HG03378 (cell line): ENCODE results near the gene CDK6.

Experiments used
- ATAC-seq: cut with Tn5 transposase; IDR thresholded peaks from one replicate; pipeline ENCODE4 v1.9.1; 2021; ENCODE audit warnings: mild to moderate bottlenecking, moderate library complexity; ENCODE audit not compliant: unreplicated experiment

The CDK6 gene

DNA sequence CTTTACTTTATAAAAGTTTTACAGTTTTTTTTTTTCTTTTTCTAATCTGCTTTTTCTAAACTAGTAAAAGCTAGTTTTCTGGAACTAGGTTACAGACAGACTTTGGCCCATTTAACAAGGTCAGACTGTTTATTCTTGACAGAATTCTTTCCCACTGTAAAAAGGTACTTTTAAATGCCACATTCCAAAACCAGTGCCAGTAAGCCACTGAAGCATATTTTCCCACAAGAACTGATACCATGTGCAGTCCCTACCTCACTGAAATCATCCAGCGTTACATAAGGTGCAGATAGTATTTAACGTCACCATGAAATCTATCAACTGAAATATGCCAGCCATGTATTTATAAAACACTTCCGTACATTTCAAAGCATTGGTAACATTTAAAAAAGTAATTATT, 121.6 kb downstream of the CDK6 start:
- ATAC-seq: no peak

DNA sequence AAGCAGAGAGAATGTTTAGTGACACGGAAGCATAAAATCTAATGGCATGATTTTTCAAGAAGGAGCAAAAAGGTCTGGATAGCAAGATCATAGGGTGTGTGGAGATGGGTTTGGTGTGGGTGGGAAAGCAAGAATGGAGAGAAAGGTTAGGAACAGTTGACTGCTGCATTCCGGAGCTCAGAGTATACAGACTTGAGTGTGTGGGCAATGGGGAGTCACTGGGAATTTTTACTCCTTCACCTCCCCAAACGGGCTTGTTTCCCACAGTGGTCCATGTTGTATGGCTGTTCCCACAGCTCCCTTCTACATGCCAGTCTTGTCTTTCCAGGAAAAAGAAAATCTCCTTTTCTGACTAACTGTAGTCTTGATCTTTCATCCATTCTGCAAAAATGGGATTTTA, 122.1 kb downstream of the CDK6 start:
- ATAC-seq: no peak

DNA sequence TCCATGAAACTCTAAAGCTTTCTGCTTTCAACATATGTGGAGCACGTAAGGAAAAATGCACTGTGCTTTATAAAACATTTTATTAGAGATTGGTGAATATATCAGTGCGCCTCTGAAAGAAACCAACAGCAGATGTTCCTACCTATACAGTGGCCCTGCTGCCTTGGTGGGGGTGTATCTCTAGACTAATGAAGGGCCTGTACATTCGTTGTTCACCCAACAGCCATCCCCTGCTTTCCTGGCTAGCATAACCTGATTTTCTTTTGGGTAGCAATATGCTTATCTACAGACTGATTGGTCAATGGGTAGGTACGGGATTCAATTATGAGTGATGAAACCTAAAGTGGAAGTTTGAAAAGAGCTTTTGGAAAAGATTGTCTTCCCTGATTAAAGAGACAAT, 126.5 kb downstream of the CDK6 start:
- no peak for ATAC-seq

DNA sequence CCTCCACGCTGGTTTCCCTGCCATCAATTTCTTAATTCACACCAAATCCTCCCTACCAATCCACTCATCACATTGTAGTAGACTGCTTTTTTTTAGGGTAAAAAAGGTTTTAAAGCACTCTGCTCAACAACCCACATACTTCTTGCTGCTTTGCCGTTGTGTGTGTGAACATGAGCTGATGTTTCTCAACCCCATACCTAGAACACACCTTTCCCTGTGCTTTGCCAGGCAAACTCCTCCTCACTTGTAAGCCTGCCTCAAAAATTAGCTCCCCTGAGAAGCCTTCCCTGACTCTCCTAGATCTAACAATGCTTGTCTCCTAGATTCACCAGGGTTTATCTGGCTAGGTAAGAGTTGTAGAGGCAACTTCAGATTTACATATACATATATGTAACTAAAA, 127.2 kb downstream of the CDK6 start:
- no peak for ATAC-seq

DNA sequence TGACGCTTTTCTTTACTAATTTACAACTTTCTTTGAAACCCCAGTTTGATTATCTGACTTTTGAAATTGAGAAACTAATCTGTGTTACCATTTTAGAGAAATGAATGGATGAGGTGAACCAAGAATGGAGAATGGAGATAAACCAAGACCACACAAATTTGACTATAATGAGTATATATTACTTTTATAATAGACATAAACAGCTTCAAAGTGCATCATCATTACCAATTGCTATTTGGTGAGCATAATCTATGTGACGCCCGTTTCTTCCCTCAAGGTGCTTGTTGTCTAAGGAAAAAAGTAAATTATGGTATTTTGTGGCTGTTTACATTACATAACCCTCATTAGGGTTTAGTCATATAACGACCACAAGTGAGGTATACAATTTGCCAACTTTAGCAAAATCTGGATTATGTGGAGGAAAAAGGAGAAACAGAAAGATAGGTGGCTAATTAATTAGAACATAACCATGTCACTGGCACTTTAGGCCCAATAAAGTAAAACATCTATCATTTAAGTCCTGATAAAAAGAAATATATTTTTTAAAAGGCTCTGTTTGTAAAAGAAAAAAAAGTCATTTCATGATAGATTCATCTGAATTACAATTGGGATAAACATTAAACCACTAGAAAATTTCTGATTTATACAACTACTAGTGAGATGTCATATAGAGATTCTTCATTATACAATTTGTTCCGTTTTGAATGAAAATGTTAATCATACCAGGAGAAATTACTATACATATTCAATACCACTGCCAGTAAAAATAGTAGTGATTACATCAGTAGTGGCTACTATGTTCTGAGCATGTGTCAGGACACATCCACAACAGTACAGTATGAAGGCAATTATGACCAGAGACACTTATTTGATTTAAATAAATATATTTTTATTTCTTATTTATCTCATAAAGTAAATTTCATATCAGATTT, 128.0 kb downstream of the CDK6 start:
- no peak for ATAC-seq

DNA sequence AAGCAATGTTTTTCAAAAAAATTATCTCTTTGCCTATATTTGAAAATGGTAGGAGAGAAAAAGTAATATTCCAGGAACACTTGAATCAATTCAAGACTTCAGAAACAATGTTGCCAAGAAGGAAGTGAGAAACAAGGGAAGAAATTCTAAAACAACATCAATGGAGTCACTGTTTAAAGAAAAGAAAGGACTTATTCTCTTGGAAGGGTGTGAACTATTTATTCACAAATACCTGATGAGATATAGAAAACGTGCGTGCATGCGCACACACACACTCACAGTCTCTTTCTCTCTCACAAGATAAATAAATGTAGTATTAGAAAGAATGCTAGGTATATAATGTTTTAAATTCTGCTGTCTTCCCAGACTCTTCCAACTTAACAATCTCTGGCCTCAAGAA, 128.9 kb downstream of the CDK6 start:
- ATAC-seq: no peak

DNA sequence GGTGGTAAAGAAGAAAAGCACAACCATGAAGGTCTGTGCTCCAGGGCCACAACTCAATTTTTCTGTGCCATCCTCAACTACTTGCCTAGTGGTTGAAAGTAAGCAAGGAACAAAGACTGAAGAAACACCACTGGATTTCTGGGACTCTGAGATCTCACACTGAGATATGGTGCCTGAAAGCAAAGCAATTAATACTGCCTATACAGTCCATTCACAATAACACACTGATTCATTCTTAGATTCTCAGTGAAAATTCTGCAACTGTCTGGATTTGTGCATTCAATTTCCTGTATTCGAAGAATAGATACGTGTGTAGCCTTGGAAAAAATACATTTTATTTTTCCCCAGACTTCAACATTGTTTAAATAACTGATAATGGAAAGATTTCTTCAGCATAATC, 129.8 kb downstream of the CDK6 start:
- ATAC-seq: no peak

DNA sequence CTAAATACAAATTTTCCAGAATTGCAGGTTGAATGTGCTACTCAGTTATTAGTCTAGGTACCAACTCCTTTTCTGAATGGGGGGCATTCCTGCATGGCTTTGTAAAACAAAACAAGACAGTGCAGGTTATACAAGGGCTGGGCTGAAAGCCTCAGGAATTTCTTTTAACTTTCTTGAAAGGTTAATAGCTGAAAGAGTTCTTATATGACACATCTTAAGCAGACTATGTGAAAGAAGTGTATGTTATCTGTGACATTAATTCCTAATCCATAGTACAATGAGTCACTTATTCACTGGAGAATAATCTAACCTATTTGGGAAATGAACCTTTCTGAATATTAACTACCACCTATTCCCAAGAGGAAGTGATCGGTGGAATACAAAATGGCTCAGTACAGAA, 130.5 kb downstream of the CDK6 start:
- ATAC-seq: no peak

DNA sequence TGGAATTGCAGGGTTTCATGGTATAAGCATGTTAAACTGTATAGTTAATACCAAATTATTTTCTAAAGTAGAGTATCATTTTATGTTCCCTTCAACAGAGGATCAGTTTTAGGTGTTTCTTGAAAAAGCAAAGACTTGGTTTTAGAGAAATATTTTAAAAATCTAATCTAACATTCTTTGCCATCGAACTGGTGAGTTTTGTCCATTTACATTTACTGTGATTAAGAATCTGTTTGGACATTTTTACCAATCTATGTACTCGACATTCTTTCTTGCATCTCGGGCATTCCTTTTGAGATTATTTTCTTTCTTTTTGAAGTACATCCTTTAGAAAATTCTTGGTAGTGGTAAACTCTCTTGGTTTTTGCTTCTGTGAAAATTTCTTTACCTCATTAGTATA, 131.5 kb downstream of the CDK6 start:
- ATAC-seq: no peak

DNA sequence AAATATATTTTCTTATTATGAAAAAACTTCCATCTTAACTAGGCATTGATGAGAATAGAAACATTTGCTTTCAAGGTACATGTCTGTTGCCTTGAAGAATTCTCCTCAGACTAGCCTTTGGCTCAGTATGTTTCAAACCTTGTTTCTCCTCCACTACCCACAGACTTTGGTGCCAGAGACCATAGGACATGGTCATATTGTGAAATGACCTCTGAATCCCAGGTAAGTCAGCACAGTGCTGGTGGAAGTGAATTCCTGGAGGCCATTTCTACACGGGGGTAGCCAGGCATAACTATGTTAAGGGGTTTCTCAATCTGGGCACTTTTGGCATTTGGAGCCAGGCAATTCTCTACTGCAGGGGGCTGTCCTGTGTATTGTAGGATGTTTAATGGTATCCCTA, 133.8 kb downstream of the CDK6 start:
- ATAC-seq: no peak

DNA sequence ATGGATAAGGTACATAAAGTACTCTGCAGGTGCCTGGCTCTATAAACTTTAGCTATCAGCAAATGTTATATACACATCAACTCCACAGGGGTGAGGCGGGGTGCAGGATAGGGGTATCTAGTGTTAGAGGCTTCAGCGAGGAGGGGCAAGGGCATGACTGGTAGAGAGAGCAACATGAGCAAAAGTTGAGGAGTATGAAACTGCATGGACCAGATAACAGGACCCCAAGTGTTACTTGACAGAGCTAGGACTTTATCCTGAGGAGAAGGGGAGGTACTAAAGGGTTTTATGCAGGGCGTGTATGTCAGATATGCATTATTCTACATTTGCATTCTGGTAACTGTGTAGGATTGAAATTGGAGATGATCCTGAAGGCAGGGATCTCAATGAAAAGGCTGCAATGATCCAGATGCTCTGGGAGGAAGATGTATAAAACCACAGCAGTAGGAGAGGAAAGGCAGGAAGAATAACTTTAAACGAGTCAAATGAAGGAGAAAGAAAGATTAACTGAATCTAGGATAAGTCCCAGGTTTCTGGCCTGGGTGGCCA, 136.3 kb downstream of the CDK6 start:
- ATAC-seq: no peak

DNA sequence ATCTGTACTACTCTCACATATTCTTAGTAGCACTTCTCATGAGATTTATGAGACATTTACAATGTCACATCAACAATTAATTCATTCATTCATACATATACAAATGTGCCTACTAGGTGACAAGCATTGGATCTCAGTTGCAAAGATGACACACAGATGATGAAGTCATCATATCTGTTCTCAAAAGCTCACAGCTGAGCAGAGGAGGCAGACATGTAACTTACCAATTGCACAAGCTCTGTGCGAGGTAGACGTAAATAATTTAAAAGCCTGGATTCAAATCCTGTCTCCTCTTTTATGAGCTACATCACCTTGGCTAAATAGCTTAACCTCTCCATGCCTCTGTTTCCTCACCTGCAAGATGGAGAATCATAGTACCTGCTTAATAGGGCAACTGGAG, 136.8 kb downstream of the CDK6 start:
- ATAC-seq: no peak

DNA sequence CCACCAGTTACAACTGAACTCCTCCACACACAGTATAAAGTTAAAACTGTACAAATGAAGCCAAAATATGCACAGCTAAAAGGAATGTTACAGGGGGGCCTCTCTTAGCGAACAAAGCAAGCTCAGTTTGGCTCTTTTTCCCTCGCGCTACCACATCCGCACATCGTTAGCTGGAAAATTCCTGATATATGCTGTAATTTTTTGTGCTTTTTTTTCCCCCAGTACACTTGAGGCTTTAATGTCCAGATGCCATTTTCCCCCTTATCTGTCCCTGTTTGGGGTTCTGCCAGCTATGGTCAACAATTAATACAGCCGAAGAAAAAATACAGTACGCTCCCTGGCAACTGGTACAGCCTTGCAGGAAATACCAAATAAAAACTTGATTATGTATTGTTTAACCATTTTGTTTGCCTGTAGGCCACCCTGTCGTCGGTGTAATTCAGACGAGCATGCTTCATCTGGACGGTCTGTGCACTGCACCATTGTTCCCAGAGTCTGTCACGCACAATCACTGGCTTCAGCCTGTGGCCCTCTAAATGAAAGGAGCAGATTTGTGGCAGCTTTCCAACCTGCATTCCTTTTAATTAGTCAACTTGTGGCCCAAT, 138.0 kb downstream of the CDK6 start:
- ATAC-seq: no peak

DNA sequence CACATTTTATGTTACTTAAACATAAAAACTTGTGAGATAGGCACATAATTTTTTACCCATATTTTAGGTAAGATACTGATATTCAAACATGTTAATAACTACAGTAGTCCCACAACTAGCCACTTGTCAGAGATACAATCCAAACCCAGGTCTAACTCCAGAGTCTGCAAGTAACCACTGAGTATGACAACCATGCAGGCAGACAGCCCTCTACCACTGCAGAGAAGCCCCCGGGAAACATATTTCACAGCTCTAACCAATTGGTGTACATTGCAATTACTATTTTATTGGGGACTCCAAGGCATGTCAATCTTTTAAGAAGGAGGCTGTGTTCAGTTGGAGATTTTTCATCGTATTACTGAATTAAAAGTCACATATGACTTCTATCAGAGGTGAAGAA, 139.0 kb downstream of the CDK6 start:
- no peak for ATAC-seq

DNA sequence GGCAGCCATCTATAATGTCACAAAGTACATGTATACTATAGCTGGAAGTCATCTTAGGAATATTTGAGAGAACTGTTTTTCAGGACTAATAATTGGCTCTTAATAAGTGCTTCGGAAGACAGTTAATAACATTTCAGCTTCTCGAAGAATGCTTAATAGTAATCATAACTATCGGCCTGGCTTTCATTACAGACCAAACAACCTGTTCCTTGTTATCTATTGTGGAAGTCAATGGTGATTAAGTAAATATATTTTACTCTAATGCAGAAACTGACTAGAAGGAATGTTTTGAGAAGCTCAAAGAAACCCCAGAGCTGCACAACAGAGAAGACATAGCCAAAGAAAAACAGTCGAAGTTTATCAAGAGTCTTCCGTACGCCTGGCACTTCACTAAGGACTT, 139.4 kb downstream of the CDK6 start:
- ATAC-seq: no peak

DNA sequence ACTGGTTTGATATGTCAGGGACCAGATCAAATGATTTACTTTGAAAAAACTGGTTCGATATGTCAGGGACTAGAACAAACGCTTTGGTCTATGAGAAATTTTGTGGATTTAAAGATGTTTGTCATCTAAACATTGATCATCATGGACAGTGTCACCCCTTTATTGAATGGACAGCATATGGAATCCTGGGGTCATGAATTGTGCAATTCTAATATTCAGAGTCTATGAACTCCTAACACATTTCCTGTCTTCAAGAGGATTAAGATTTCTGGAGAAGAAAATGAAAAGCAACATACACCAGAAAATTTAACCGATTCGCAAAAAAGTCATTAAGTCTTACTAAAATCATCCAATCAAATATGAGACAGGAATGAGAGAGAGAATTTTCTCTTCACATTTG, 139.8 kb downstream of the CDK6 start:
- ATAC-seq: no peak

DNA sequence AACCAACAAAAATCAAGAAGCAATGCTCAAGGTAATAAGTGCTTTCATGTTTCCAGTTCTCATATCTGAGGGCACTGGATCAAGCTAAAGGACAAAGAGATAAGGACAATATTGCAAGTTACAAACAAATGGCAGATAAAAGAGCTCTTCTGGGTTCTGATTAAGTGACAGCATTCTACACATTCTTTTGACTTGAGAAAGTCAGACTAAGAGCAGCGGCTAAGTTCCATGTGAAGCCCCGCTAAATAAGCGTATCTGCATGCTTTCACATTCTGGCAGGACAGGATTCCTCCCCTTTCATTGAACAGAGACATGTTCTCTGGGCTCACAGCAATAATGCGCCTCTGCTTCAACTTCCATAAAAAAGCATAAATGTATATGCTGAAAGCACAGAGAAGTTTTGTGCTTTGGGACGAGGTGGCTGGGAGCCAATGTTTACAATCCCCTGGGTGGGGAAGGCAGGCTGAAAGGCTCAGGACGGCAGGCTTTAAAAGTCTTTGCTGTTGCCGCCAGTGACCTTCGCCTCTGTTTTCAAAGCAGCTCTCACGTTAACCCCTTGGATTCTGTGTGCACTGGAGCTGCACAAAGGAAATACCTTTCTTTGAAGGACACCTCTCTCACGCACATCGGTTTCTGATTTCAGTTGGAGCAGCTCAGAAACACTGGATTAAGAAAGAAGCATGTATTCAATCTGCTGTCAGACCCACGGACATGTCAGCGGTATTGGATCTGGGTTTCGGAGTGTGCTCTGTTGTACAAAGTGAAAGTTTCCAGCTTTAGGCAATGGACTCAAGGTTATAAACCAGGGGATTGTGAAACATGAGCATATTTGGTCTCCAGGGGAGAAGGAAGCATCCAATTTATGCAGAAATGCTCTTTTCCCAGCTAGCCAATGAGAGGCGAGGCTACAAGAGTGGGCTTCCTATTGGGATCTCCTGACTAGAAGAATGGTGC, 140.8 kb downstream of the CDK6 start:
- ATAC-seq: no peak

DNA sequence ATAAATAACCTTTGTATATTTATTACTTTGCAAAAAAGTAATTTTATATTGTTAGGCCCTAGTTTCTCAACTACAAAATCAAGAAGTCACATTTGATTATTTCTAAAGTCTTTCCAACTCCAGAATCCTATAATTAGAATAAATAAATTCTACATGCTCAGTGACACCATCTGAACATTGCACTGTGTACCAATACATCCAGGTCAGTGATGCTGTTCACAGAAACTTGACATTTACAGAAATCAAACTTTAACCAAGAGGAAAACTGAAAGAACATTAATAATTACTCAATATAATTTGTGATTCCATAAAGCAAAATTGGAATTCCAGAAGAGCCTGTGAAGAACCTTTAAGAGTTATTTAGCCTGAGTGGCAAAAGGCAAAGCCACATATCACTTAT, 142.2 kb downstream of the CDK6 start:
- no peak for ATAC-seq

DNA sequence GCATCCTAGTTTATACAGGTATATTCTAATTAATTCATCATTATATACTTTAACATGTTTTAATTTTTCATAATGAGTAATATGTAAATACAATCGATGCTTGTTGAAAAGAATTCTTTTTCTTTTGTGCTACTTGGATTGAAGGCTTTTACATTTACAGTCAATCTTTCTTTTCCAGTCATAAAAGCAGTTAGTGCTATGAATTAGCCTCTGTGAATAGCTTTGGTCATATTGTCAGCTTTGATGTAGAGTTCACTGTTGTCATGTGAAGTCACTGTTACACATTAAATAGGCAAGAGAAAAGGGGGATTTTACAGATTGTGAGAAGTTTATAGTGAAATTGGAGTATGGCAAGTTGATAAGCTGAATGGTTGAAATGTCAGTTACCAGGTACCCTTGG, 142.9 kb downstream of the CDK6 start:
- ATAC-seq: no peak

DNA sequence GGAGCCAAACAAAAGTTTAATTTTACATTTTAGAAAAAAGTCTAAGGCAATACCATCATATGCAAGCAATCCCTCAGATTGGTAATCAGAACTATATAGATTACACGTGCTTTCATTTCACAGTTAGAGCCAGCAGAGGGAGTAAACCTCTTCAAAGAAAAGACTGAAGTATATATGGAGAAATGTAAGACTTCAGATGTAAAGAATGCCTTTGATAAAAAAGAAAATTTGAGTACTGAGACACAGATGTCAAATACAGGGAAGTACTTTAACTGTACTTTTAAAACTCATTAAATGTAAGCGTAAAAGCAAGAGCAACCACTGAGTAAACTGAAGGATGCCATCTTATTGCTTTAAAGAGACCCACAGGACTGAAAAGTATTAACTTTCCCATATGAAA, 144.8 kb downstream of the CDK6 start:
- ATAC-seq: peak; percentile 94
